Fibroblast of villous mesenchyme (primary cell): ENCODE results near the gene ZNF282. TPM values are rescaled to one million over a fixed set of nuclear protein-coding genes. Genes with fewer than 3 reads are reported as not detected.
A peak's percentile ranks its signal among the peaks of the same experiment; 100 is the strongest.
"Not testable (repeated sequence)": the region's sequence is repeated elsewhere in the genome, so short reads cannot be mapped to it uniquely, and the experiment has no call there.

Experiments used
- DNase-seq: peaks from one replicate; pipeline ENCODE4 v3.0.0-alpha.2; 2010; ENCODE audit warnings: low read depth
- H3K4me3 ChIP-seq: 2 replicates; pipeline ENCODE4 v1.5.1; 2011; ENCODE audit warnings: low read depth, mild to moderate bottlenecking, low read length
- small RNA-seq: library from RNA; depleted of rRNA; stranded (forward); fragments of <200 nt; gene quantifications from one replicate; pipeline ENCODE3, GENCODE V24; 2012
- total RNA-seq: library from RNA; depleted of rRNA; stranded (reverse); fragments of >200 nt; gene quantifications from 2 replicates; pipeline ENCODE4 v1.2.3, GENCODE V29; 2012
- TF ChIP-seq, protein P1 (sequence below): IDR thresholded peaks from 2 replicates; pipeline ENCODE4 v1.5.1; 2012; ENCODE audit warnings: low read depth, mild to moderate bottlenecking, low read length; ENCODE audit not compliant: insufficient read depth

The ZNF282 gene
- total RNA-seq, 1 donor: 21.6 TPM

DNA sequence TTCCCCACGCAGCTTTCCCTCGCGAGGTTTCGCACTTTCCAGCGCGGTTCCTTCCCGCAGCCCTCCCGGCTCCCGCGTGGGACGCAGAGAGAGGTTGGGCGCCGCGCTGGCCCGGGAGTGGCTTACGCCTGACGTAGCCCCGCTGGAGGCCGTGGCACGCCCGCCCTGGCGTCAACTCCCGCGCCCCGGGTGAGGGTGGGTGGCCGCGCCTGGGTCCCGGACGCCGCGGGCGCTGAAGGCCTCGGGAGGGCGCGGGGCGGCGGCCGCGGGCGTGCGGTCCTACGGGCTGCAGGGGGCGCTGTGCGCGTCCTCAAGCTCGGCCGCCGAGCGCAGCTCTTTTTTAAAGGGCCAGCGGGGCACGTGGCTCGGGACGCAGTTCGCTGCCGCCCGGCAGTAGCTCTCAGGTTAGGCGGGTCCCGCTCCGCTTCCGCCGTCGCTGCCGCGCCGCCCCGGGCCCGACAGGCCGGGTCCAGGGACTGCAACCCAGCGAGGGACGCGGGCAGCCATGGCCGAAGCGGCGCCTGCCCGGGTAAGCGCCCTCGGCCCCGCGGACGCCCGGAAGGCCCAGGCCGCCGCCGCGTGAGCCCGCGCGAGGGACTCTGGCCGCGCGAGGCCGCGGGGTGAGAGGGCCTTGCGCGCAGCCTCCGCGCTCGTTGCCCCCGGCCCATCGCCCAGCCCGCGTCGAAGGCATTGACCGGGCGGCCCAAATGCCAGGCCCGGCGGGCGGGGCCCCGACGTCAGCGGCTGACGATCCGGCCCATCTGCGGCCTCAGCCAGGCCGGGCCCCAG is 66.7 kb downstream of the ZNF282 start, which contains the start of gene ZNF783:
Gene ZNF783 (plus strand): TSS at position 368 of the 789 bp plus-strand sequence. CDS start 138 bp downstream, at position 506.
- peak; percentile 93 for DNase-seq
- TF ChIP-seq, protein P1, sequence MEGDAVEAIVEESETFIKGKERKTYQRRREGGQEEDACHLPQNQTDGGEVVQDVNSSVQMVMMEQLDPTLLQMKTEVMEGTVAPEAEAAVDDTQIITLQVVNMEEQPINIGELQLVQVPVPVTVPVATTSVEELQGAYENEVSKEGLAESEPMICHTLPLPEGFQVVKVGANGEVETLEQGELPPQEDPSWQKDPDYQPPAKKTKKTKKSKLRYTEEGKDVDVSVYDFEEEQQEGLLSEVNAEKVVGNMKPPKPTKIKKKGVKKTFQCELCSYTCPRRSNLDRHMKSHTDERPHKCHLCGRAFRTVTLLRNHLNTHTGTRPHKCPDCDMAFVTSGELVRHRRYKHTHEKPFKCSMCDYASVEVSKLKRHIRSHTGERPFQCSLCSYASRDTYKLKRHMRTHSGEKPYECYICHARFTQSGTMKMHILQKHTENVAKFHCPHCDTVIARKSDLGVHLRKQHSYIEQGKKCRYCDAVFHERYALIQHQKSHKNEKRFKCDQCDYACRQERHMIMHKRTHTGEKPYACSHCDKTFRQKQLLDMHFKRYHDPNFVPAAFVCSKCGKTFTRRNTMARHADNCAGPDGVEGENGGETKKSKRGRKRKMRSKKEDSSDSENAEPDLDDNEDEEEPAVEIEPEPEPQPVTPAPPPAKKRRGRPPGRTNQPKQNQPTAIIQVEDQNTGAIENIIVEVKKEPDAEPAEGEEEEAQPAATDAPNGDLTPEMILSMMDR: peak; percentile 63
- H3K4me3 ChIP-seq: peak within 1 kb of the TSS; percentile 63

DNA sequence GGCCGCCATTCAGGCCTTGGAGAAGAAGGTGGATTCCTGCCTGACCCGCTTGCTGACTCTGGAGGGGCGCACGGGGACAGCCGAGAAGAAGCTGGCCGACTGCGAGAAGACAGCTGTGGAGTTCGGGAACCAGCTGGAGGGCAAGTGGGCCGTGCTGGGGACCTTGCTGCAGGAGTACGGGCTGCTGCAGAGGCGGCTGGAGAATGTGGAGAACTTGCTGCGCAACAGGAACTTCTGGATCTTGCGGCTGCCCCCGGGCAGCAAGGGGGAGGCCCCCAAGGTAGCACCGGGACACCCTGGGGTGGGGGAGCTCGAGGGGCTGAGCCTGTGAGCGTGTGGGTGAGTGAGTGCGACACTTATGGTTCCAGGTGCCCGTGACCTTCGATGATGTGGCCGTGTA is 71.1 kb downstream of the ZNF282 start:
- TF ChIP-seq, protein P1: no peak
- H3K4me3 ChIP-seq: no peak overlapping the region
- no peak for DNase-seq

DNA sequence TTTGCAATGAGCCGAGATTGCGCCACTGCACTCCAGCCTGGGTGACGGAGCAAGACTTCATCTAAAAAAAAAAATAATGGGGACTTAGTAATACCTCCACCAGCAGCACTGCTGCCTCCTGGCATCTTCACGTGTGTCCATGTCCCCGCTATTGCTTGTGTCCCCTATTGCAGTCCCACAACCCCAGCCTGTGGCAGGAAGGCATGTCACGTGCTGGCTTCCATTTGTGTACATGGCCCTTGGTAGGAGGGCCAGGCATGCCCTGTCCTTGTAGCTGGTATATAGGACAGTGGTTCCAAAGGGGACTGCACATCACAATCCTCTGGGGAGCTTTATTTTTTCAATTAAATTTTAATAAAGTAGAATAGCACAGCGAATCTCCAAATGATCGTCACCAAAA is 72.4 kb downstream of the ZNF282 start:
- H3K4me3 ChIP-seq: no peak overlapping the region
- DNase-seq: no peak
- TF ChIP-seq, protein P1: no peak

DNA sequence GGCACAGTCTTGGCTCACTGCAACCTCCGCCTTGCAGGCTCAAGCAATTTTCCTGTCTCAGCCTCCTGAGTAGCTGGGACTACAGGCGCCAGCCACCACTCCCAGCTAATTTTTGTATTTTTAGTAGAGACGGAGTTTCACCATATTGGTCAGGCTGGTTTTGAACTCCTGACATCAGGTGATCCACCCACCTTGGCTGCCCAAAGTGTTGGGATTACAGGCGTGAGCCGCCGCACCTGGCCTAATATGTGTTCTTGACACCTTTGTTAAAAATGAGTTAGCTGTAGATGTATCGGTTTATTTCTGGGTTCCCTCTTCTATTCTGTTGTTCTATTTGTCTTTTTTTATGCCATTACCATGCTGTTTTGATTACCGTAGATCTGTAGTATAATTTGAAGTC is 79.1 kb downstream of the ZNF282 start:
- not testable (repeated sequence) for DNase-seq, H3K4me3 ChIP-seq

Small RNAs within 50 kb of the gene (small RNA-seq; reads per million reads assigned to genes)
- not detected for gene AC004890.1

Other genes with a start within 250 kb of the ZNF282 start
- gene PDIA4, start 167.0 kb upstream of the ZNF282 start, total RNA-seq: 233 and 358 TPM in 2 replicates
- 6.1 and 9.1 TPM in 2 replicates for gene ZNF786, start 104.8 kb upstream of the ZNF282 start, total RNA-seq
- 2.9 and 3.5 TPM in 2 replicates for gene ZNF425, start 69.2 kb upstream of the ZNF282 start, total RNA-seq
- gene ZNF398, start 48.1 kb upstream of the ZNF282 start, total RNA-seq: 16.1 and 18.6 TPM in 2 replicates
- 5.8 and 6.5 TPM in 2 replicates for gene ZNF212, start 44.1 kb downstream of the ZNF282 start, total RNA-seq
- gene ZNF783, start 66.7 kb downstream of the ZNF282 start, total RNA-seq: 8.6 and 9.0 TPM in 2 replicates